ENCODE measurements around the gene MED7. TPM values are rescaled to one million over a fixed set of nuclear protein-coding genes. Genes with fewer than 3 reads are reported as not detected.

MED7 gene
- total and polyA plus RNA-seq, 9 of the 15 experiments (the other 6 are each of a cell fraction or from before 2014, with no cell fraction given): 4.5 to 38.7 (median 12.2) TPM

- TF ChIP-seq RFX5 (IDR thresholded peaks at IDR 0.05; ENCODE audit: low read depth, low read length): no peak
Observed at GRCh38 chr5:157106630-157107461, 35.8 kb downstream of the MED7 start (continued).

GRCh38 chr5:157100140-157100679 is 42.5 kb downstream of the MED7 start:
- Histone ChIP-seq H3K4me3 (no peak overlapping the region), H3K9me3 (replicated peaks; ENCODE audit: control insufficient read depth, insufficient read depth, low read depth, low read length) (no peaks in the 10 kb centered on the region), H3K9ac (ENCODE audit: insufficient read depth in 1 of 2, low read depth in 2 of 2, low read length in 2 of 2) (no peak overlapping the region), H3K4me1 (replicated peaks in 1 of 2; ENCODE audit: control insufficient read depth in 2 of 2, insufficient read depth in 2 of 2, low read length in 2 of 2) (no peaks in the 10 kb centered on the region), H3K36me3 (ENCODE audit: control insufficient read depth, insufficient read depth, low read length) (no peaks in the 10 kb centered on the region), H3K79me2 (ENCODE audit: control insufficient read depth, insufficient read depth, low read length) (no peaks in the 10 kb centered on the region), H2AFZ (ENCODE audit: low read depth, low read length) (peak overlapping the region; percentile 44; the same call in 1 of the 2 replicates), H3K9me1 (ENCODE audit: control insufficient read depth, insufficient read depth, low read length) (no peaks in the 10 kb centered on the region), H3K4me2 (ENCODE audit: insufficient read depth, low read length) (no peak overlapping the region), H3K27me3 (ENCODE audit: control insufficient read depth in 2 of 2, insufficient read depth in 2 of 2, low read length in 2 of 2) (no peaks in the 10 kb centered on the region), H4K20me1 (replicated peaks; ENCODE audit: control insufficient read depth, insufficient read depth, low read length) (no peaks in the 10 kb centered on the region), H3K27ac (ENCODE audit: extremely low read depth, low read depth, low read length) (no peak overlapping the region)
- intact Hi-C loops (cut with micrococcal nuclease): no loop called here
- ATAC-seq (no peak), DNase-seq (ENCODE audit: extremely low read depth in 1 of 4, low spot score in 3 of 4) (no peak), FAIRE-seq (no peak)
- POLR2A ChIA-PET: no interaction called here
- in situ Hi-C loops (cut with MboI): no loop called here
- no TSS peak for BruUV-seq (replicated peaks)
- CTCF ChIA-PET (ENCODE audit: low intra/inter-chr PET ratio): no interaction called here
- 14% methylated on average over 2 of the region's 2 CpGs for WGBS (ENCODE audit: insufficient coverage, low coverage, missing lambda C conversion rate)
- TF ChIP-seq SNRNP70 (optimal IDR thresholded peaks at IDR 0.05; ENCODE audit: low read depth, low read length) (no peak), KDM1A (IDR thresholded peaks at IDR 0.05) (peak in 1 of 2 experiments; percentile 35; a peak in 1 of 4 replicates), TRIM24 (IDR thresholded peaks at IDR 0.05) (peak in 1 of 2 experiments; percentile 42; a peak in 1 of 4 replicates), JUN (IDR thresholded peaks at IDR 0.05; ENCODE audit: borderline replicate concordance, low read depth, low read length) (0 out of 2 replicates have a peak, but pooled peaks have one; percentile 3), JUN (CRISPR knock-in tag; IDR thresholded peaks at IDR 0.05; ENCODE audit: borderline replicate concordance) (no peak), RB1 (IDR thresholded peaks at IDR 0.05; ENCODE audit: low read depth) (no peak), SPI1 (IDR thresholded peaks at IDR 0.05; ENCODE audit: borderline replicate concordance, low read depth, low read length) (0 out of 2 replicates have a peak, but pooled peaks have one; percentile 33), HES1 (IDR thresholded peaks at IDR 0.05; ENCODE audit: low read depth) (no peak), EGR1 (conservative IDR thresholded peaks at IDR 0.05) (0 out of 2 replicates have a peak, but pooled peaks have one; percentile 26), ATF3 (IDR thresholded peaks at IDR 0.05) (peak; percentile 60), ATF3 (CRISPR knock-in tag; conservative IDR thresholded peaks at IDR 0.05) (no peak), ZNF316 (IDR thresholded peaks at IDR 0.05) (0 out of 2 replicates have a peak, but pooled peaks have one; percentile 16), FOSL1 (tag; conservative IDR thresholded peaks at IDR 0.05) (peak; percentile 57), RNF219 (CRISPR knock-in tag; IDR thresholded peaks at IDR 0.05) (no peak), SMARCA5 (IDR thresholded peaks at IDR 0.05) (no peak)
